Mesothelial cell of epicardium (in vitro differentiated cells): ENCODE data around the gene CSNK1G2. TPM values are rescaled to one million over a fixed set of nuclear protein-coding genes. Genes with fewer than 3 reads are reported as not detected.

Experiments used
- DNase-seq, 2 experiments: peaks; one replicate each; pipeline ENCODE4 v3.0.0; 2021; ENCODE audit warnings: low spot score in 2 of 2; ENCODE audit not compliant: unreplicated experiment in 2 of 2
- H3K27ac Mint-ChIP-seq: 2 replicates; pipeline ENCODE4 v1.8.0; 2021; ENCODE audit warnings: mixed read lengths
- H3K27me3 Mint-ChIP-seq: 2 replicates; pipeline ENCODE4 v1.8.0; 2021; ENCODE audit warnings: low read depth, mixed read lengths
- H3K36me3 Mint-ChIP-seq: 2 replicates; pipeline ENCODE4 v1.8.0; 2021; ENCODE audit warnings: mixed read lengths
- H3K4me1 Mint-ChIP-seq: 2 replicates; pipeline ENCODE4 v1.8.0; 2021; ENCODE audit warnings: mixed read lengths
- H3K4me3 Mint-ChIP-seq: 2 replicates; pipeline ENCODE4 v1.8.0; 2021; ENCODE audit warnings: mild to moderate bottlenecking, moderate library complexity, mixed read lengths
- H3K9me3 Mint-ChIP-seq: 2 replicates; pipeline ENCODE4 v1.8.0; 2021; ENCODE audit warnings: mixed read lengths
- total RNA-seq: library from RNA; stranded (reverse); gene quantifications from 3 replicates; pipeline ENCODE4 v1.2.1, GENCODE V29; 2021
- TF ChIP-seq, protein P1 (sequence below): fragments of 200-600 bp; sonication (generic); IDR thresholded peaks from one replicate; pipeline ENCODE4 v1.5.0; 2021; ENCODE audit warnings: antibody characterized with exemption; ENCODE audit not compliant: unreplicated experiment

Gene CSNK1G2
- total RNA-seq, 1 donor from 2014 or later: 79.1 TPM

DNA sequence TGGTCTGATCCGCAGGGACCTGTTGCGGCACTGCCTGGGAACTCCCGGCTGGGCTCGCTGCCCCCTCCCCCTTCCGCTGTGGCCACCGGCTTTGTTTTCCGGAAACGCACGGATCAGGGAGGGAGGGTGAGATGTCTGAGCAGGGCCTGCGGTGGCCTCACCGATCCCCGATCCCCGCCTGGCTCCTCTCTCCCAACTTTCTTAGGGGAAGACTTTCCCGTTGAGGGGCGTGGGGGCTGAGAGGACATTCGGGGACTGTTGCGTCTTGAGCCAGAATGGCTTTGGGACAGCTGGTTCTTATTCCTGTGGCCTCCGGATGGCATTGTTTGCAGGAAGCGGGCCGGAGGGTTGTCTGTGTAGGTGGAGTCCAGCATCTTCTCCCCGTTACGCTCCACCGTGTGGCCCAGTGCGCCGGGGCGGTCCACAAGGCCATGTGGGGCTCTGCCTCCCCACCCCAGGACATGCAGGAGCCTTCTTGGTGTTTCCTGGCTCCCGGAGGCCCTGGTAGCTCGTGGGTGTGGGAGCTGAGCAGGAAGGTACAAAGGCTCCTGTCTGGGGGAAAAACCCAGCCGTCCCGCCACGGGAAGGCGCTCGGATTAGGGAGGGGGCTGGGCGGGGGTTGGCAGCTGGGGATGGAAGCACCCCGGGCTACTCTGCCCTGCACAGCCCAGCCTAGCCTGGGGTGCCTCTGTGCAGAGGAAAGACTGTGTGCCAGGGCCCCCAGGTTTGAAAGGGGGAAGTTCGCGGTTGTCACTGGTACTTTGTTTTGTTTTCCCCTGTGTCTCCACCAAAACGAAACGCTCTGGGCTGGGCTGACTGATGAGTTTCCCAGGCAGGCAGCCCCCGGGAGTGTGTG, 1.3 kb downstream of the CSNK1G2 start:
- peak; percentile 67 to 81 for DNase-seq
- TF ChIP-seq, protein P1, sequence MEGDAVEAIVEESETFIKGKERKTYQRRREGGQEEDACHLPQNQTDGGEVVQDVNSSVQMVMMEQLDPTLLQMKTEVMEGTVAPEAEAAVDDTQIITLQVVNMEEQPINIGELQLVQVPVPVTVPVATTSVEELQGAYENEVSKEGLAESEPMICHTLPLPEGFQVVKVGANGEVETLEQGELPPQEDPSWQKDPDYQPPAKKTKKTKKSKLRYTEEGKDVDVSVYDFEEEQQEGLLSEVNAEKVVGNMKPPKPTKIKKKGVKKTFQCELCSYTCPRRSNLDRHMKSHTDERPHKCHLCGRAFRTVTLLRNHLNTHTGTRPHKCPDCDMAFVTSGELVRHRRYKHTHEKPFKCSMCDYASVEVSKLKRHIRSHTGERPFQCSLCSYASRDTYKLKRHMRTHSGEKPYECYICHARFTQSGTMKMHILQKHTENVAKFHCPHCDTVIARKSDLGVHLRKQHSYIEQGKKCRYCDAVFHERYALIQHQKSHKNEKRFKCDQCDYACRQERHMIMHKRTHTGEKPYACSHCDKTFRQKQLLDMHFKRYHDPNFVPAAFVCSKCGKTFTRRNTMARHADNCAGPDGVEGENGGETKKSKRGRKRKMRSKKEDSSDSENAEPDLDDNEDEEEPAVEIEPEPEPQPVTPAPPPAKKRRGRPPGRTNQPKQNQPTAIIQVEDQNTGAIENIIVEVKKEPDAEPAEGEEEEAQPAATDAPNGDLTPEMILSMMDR: no peak
- Mint-ChIP-seq H3K27ac (peak overlapping the region; percentile 96), H3K4me3 (peak overlapping the region; percentile 88), H3K4me1 (peaks cover 26% of the 10 kb centered on the region), H3K36me3 (no peaks in the 10 kb centered on the region), H3K27me3 (no peaks in the 10 kb centered on the region), H3K9me3 (no peaks in the 10 kb centered on the region)

DNA sequence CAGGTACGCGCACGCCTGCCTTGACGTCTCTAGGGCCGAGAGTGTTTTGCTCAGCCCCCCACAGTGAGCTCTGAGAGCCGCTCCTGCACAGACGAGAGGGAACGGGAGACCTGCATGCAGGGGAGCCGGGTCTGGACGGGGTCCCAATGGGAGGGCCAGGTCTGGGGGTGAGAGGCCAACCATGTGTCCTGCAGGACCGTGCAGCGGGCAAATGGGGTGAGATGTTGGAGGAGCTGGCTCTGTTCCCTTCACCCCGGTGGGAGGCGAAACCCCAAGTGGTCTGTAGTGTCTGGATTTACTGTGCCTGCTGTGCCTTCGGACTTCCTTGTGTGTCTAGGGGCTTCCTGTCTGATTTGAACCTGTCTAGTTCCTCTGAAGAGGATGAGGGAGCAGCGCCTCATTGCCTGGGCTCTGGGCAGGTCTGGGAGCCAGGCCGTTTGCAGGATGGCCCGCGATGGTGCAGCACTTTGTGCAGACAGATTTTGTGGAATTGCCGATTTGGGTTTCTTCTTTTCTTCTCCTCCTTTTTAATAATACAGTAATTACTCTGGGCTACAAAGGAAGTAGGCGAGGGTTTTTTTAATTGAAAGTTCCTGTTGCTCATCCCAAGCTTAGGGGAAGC, 2.1 kb downstream of the CSNK1G2 start:
- H3K27me3 Mint-ChIP-seq: no peaks in the 10 kb centered on the region
- DNase-seq: peak in 1 of 2 experiments; percentile 49
- no peaks in the 10 kb centered on the region for H3K9me3 Mint-ChIP-seq
- peaks cover 26% of the 10 kb centered on the region for H3K4me1 Mint-ChIP-seq
- TF ChIP-seq, protein P1: no peak
- peak overlapping the region; percentile 96 for H3K27ac Mint-ChIP-seq
- no peaks in the 10 kb centered on the region for H3K36me3 Mint-ChIP-seq
- peak overlapping the region; percentile 88 for H3K4me3 Mint-ChIP-seq

DNA sequence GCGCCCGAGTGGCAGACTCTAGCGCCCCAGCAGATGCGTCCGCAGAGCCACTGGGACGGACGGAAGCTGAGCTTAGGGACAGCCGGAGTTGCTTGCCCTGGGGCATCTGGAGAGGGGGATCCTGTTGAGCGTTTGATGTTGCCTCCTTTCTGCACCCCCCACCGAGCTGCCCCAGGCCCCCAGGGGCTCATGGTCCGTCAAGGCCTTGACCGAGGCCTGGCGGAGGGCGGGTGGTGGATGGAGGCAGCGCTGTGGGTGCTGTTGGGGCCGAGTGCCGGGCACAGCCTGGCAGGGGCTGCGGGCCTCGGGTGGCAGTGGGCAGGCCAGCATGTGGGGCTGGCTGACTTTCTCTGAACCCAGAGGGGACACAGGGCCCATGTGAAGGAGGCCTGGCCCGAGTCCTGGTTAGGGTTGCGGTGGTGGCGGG, 2.7 kb downstream of the CSNK1G2 start:
- Mint-ChIP-seq H3K4me1 (peaks cover 26% of the 10 kb centered on the region), H3K27ac (peak overlapping the region; percentile 96), H3K4me3 (peak overlapping the region; percentile 88), H3K9me3 (no peaks in the 10 kb centered on the region), H3K36me3 (no peaks in the 10 kb centered on the region), H3K27me3 (no peaks in the 10 kb centered on the region)
- no peak for DNase-seq
- TF ChIP-seq, protein P1: no peak

DNA sequence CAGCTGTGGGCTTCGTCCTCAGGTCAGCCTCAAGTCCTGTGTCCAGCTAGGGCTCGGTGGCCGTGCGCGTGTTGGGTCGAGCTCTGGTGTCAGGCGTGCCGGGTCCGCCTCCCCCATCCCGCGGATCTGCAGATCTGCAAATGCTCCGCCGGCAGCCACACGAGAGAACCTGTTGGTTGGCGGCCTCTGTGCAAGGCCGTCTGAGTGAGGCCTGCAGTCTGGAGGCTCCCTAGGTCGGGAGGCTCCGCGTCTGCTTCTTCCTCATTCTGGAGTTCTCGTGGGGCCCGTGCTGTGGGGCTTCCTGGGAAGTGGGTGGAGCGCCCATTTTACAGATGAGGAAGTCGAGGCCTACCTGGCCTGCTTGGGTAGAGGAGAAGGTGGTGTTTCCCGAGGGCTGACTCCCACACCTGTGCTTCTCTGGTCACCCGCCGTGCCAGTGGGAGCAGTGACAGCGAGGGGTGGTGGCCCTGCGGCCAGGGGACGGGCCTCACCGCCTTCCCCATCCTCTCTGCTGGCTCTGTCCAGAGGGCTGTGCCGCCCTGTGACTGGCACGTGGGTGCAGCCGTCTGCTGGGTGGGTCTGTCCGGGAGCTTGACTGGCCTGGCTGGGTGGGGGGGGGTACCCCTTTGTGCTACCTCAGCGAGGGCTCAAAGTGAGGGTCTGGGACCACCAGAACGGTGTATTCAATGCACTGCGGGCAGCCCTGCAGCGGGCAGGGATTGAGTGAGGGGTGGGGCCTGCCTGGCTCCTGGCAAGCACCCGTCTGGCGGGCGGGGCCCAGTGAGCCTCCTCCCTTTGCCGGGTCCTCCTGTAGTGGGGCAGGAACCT, 3.3 kb downstream of the CSNK1G2 start:
- H3K27me3 Mint-ChIP-seq: no peaks in the 10 kb centered on the region
- peaks cover 3% of the 10 kb centered on the region for H3K36me3 Mint-ChIP-seq
- no peak for DNase-seq
- TF ChIP-seq, protein P1: no peak
- no peaks in the 10 kb centered on the region for H3K9me3 Mint-ChIP-seq
- H3K4me1 Mint-ChIP-seq: peaks cover 26% of the 10 kb centered on the region
- H3K4me3 Mint-ChIP-seq: no peak overlapping the region
- H3K27ac Mint-ChIP-seq: peak overlapping the region; percentile 34

DNA sequence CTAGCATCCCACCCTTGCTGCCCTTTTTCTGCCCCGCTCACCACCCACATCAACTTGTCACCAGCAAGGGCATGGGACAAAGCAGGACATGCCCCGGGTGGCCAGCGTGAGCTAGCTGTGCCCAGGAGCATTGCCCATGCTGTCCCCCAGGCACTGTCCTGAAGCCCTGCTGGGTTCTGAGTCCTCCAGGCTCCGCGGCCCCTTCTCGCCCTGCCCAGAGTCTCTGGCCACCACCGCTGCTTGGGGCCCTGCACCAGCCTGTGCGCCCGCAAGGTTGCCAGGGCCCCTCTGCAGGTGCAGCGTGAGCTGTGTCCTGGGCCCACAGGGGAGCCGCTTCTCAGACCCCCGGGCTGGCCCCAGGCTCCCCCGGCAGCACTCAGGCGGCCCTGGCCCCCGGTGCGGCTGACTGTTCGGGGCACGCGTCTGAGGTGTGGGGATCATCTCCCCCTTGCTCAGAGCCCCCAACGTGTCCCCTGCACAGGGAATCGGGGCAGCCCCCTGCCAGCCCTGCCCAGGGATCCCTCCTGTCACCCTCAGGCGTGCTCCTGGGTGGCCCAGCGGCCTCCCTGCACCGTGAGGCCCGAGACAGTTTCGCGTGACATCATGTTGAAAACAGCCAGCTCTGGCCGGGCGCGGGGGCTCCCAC, 4.1 kb downstream of the CSNK1G2 start:
- peaks cover 19% of the 10 kb centered on the region for H3K4me1 Mint-ChIP-seq
- H3K27me3 Mint-ChIP-seq: no peaks in the 10 kb centered on the region
- no peak overlapping the region for H3K27ac Mint-ChIP-seq
- peaks cover 4% of the 10 kb centered on the region for H3K36me3 Mint-ChIP-seq
- no peak overlapping the region for H3K4me3 Mint-ChIP-seq
- no peak for DNase-seq
- TF ChIP-seq, protein P1: no peak
- H3K9me3 Mint-ChIP-seq: no peaks in the 10 kb centered on the region
